PFSK-1 (cell line): ENCODE data around the gene CCNJL.

ENCODE experiments used
- FOXP2 ChIP-seq: optimal IDR thresholded peaks from 2 replicates; pipeline ENCODE3; 2011; ENCODE audit warnings: borderline replicate concordance, control low read depth, inconsistent platforms; ENCODE audit not compliant: insufficient read depth; ENCODE audit errors: extremely low read length, extremely low read depth
- POLR2AphosphoS5 ChIP-seq: IDR thresholded peaks from 2 replicates; pipeline ENCODE4 v1.6.1; 2012; ENCODE audit warnings: low read depth, mild to moderate bottlenecking, control low read depth, low read length, moderate library complexity
- REST ChIP-seq, 2 experiments: IDR thresholded peaks; 2 replicates each; pipeline versions ENCODE4 v1.6.1 to v1.8.0; 2011 to 2012; ENCODE audit warnings: low read depth in 2 of 2, low read length in 2 of 2, control low read depth in 1 of 2, inconsistent platforms in 1 of 2, mild to moderate bottlenecking in 1 of 2, moderate library complexity in 1 of 2; ENCODE audit not compliant: insufficient read depth in 1 of 2
- TAF1 ChIP-seq: IDR thresholded peaks from 2 replicates; pipeline ENCODE4 v1.6.1; 2012; ENCODE audit warnings: low read length, control low read depth, borderline replicate concordance; ENCODE audit not compliant: insufficient read depth

DNA sequence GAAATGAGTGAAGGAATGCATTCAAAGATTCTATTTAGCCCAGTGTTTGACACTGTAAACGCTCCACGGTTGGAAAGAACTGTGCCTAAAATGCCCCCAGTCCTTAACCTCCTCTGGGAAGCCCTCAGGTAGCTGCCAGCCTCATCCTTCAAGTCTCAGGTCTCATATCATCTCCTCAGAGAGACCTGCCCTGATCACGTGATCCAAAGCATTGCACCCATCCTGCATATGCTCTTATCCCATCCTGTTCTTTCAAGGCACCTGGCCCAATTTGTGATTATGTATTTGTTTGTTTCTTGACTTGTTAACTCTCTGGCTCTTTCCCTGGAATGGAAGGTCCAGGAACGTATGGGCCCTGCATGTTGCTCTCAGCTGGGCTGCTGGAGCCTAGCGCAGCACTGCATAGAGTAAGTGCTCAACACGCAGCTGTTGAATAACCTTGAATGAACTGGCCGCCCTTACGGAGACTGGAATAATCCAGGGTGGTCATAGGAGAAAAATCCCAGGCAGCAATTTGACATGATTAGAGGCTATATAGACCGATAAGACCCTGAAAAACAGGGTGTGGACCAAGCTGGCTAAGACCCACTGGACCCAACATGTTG lies 49.4 kb upstream of the CCNJL start:
- TF ChIP-seq TAF1 (no peak), POLR2AphosphoS5 (no peak), REST (IDR thresholded peaks at IDR 0.05; ENCODE audit: insufficient read depth in 1 of 2, low read depth in 2 of 2, low read length in 2 of 2) (no peak), FOXP2 (no peak)
